Measurements from ENCODE around the gene SMPD4.
"Not testable (repeated sequence)": the region's sequence is repeated elsewhere in the genome, so short reads cannot be mapped to it uniquely, and the experiment has no call there.

Gene SMPD4, protein sequence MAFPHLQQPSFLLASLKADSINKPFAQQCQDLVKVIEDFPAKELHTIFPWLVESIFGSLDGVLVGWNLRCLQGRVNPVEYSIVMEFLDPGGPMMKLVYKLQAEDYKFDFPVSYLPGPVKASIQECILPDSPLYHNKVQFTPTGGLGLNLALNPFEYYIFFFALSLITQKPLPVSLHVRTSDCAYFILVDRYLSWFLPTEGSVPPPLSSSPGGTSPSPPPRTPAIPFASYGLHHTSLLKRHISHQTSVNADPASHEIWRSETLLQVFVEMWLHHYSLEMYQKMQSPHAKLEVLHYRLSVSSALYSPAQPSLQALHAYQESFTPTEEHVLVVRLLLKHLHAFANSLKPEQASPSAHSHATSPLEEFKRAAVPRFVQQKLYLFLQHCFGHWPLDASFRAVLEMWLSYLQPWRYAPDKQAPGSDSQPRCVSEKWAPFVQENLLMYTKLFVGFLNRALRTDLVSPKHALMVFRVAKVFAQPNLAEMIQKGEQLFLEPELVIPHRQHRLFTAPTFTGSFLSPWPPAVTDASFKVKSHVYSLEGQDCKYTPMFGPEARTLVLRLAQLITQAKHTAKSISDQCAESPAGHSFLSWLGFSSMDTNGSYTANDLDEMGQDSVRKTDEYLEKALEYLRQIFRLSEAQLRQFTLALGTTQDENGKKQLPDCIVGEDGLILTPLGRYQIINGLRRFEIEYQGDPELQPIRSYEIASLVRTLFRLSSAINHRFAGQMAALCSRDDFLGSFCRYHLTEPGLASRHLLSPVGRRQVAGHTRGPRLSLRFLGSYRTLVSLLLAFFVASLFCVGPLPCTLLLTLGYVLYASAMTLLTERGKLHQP

DNA sequence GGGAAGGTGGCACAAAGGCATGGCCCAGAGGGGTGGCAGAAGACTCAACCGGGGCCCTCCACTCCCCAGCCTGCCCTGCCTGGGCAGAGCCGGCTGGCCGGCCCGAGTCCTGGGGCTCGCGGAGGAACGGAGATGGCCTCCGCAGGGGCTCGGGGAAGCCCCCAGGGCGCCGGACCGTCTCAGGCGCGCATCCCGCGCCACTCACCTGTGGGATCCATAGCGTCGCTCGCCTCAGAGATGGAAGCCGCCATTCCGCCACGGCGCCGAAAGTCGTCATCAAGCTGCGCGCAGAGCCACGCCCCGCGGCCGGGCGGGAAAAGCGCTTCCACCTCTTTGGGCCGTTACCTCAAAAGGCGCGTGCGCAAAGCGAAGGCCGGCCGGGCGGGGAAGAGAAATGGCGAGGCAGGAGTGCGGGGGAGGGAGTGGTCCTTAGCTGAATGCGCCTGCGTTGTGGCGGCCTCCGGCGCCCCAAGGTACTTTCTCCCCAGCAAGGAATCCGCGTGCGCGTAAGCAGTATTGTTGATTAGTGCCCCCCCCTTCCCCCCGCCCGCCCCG, at the start of gene SMPD4:
Gene SMPD4 (minus strand): TSS at position 278 of the 555 bp plus-strand sequence. CDS start 5,010 bp downstream, outside the sequence.
- peak; percentile 82 for DNase-seq (ENCODE audit: insufficient read length, low spot score)
- no peak for FAIRE-seq
- TF ChIP-seq, protein P1, sequence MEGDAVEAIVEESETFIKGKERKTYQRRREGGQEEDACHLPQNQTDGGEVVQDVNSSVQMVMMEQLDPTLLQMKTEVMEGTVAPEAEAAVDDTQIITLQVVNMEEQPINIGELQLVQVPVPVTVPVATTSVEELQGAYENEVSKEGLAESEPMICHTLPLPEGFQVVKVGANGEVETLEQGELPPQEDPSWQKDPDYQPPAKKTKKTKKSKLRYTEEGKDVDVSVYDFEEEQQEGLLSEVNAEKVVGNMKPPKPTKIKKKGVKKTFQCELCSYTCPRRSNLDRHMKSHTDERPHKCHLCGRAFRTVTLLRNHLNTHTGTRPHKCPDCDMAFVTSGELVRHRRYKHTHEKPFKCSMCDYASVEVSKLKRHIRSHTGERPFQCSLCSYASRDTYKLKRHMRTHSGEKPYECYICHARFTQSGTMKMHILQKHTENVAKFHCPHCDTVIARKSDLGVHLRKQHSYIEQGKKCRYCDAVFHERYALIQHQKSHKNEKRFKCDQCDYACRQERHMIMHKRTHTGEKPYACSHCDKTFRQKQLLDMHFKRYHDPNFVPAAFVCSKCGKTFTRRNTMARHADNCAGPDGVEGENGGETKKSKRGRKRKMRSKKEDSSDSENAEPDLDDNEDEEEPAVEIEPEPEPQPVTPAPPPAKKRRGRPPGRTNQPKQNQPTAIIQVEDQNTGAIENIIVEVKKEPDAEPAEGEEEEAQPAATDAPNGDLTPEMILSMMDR (IDR thresholded peaks at IDR 0.05; ENCODE audit: insufficient read depth, missing control alignments), result no peak

DNA sequence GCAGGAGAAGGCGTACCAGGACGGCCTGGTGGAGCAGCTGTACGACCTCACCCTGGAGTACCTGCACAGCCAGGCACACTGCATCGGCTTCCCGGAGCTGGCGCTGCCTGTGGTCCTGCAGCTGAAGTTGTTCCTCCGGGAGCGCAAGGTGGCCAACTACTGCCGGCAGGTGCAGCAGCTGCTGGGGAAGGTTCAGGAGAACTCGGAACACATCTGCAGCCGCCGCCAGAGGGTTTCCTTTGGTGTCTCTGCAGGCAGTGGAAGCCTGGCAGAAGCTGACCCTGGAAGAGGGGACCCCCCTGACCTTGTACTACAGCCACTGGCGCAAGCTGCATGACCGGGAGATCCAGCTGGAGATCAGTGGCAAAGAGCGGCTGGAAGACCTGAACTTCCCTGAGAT, 49.5 kb upstream of the SMPD4 start:
- not testable (repeated sequence) for FAIRE-seq; DNase-seq (ENCODE audit: insufficient read length, low spot score)

DNA sequence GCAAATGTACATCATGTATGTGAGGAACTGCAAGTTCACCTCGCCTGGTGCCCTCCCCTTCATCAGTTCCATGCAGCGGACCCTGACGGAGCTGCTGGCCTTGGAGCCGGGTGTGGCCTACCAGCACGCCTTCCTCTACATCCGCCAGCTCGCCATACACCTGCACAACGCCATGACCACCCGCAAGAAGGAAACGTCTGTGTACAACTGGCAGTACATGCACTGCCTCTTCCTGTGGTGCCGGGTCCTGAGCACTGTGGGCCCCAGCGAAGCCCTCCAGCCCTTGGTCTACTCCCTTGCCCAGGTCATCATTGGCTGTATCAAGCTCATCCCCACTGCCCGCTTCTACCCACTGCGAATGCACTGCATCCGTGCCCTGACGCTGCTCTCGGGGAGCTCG, 49.0 kb upstream of the SMPD4 start:
- not testable (repeated sequence) for DNase-seq (ENCODE audit: insufficient read length, low spot score); FAIRE-seq

DNA sequence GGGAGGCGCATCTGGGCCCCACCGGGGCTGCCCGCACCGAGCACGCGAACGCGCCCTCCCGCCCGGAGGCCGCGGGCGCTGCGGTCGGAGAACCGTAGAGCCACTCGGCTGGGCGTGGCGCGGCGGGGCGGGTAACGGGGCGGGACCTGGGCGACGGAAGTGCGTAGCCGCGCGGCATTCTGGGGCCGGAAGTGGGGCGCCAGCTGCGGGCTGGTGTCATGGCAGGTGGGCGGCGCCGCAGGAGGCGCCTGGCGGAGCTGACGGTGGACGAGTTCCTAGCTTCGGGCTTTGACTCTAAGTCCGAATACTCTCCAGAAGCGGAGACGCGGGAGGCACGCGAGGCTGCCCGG, 47.7 kb upstream of the SMPD4 start:
- FAIRE-seq; DNase-seq (ENCODE audit: insufficient read length, low spot score): not testable (repeated sequence)

- not testable (repeated sequence) for DNase-seq (ENCODE audit: insufficient read length, low spot score); FAIRE-seq
Measured at GRCh38 chr2:130228467-130229160, 47.2 kb upstream of the SMPD4 start.

DNA sequence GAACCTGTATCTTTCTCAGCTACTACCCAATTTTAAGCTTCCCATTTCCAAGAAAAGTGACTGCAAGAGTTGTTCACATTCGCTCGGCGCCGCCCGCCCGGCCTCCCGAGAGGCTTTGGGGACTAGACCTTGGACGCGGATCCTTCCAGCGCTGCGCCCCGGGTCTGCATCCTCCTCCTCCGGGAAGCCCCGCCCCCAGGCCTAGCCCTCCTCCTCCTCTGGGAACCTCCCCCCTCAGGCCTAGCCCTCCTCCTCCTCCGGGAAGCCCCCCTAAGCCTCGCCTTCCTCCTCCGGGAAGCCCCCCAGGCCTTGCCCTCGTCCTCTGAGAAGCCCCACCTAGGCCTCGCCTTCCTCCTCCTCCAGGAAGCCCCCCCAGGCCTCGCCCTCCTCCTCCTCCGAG, 46.6 kb upstream of the SMPD4 start:
- not testable (repeated sequence) for DNase-seq (ENCODE audit: insufficient read length, low spot score); FAIRE-seq

GRCh38 chr2:130222523-130222922, 41.1 kb upstream of the SMPD4 start:
- DNase-seq (ENCODE audit: insufficient read length, low spot score); FAIRE-seq: not testable (repeated sequence)

- not testable (repeated sequence) for FAIRE-seq; DNase-seq (ENCODE audit: insufficient read length, low spot score)
Measured at GRCh38 chr2:130220505-130220904, 39.1 kb upstream of the SMPD4 start.

DNA sequence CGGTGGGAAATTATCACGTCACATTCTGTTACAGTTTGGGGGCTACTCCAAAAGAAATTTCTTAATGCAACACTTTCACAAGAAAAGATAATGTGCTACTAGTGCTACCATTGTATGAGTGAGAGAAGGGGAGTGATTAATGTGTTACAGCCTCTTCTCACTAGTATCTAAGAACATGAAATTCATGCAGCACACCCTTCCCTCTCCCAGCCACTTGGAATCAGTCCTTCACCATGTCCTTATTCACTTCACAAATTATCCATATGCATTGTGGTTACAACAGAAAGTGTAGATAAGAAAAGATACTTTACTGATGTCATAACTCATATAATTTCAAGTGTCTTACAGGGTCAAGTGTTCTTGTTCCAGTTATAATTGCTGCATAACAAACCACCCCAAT, 37.7 kb upstream of the SMPD4 start:
- not testable (repeated sequence) for FAIRE-seq; DNase-seq (ENCODE audit: insufficient read length, low spot score)

DNA sequence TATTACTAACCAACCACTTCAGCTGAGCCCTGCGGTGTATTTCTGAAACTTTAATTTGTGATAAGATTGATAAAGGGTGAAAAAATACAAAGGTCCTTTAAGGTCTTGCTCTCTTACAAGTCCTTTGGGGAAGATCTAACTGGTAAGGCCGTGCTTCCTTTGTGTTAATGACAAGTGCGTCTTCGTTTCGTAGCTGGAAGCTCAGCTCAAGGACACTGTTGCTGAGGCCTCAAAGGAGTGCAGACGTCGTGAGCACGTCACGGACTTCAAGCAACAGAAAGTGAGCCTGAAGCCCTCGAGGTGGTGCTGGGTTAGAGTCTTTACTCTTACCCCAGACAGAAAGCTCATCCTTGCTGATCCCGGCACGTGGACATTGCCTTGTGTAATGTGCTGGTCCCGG, 25.6 kb upstream of the SMPD4 start:
- not testable (repeated sequence) for FAIRE-seq; DNase-seq (ENCODE audit: insufficient read length, low spot score)

DNA sequence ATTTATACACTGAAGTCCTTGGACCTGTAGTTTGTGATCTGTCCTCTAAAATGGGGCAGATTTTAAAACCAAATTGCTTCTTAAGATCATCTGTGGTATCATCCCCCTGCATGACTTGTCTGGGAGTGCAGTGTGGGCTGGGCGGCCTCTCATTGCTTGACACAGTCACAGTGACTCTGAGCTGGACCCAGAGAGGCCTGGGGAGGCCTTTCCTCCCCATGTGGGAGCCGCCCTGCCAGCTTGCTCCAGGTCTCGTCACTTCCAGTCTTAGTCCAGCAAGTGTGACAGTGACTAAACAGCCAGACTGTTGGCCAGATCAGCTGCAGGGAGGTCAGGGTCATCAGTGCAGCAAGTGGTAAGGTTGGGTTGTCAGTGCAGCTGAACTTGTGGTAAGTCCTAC, 21.7 kb upstream of the SMPD4 start:
- DNase-seq (ENCODE audit: insufficient read length, low spot score); FAIRE-seq: not testable (repeated sequence)

DNA sequence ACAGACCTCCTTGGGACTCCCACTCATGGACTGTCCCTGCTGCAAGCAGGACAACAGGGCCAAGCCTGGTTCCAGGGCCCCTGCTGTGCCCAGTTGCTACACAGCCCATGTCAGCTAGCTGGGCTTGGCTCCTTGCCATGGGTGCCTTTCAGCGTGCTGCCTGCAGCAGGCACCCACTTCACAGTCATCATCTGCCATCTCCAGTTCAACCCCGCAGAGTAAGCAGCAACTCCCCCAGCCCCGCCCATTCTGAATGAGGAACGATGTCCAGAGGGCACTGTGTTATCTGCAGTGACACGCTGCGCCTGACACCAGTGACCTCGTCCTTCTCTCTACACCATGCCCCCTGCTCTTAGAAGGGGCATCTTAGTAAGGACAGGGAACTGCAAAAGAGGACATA, 21.1 kb upstream of the SMPD4 start:
- FAIRE-seq; DNase-seq (ENCODE audit: insufficient read length, low spot score): not testable (repeated sequence)

DNA sequence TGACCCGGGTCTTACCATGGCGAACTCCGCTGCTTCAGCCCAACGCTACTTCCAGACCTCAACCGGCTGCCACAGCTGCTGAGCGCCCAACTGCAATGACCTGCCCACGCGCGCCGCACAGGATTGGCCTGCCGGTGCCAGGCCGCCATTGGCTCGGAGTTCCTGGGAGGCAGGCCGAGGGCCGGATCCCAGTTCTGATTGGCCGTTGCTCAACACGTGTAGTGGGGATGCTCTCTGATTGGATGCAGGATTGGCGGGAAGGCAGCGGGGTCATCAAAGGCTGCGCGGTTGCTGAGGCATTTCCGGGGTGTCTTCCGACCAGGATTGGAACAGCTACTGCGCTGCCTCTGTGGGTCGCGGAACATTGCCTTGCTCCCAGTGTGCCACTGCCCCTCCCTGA, 16.9 kb upstream of the SMPD4 start, which contains the start of gene TUBA3E:
Gene TUBA3E (minus strand): TSS at position 97 of the 400 bp plus-strand sequence. CDS start 79 bp downstream, at position 18.
- DNase-seq (ENCODE audit: insufficient read length, low spot score), result no peak
- FAIRE-seq, result no peak
- TF ChIP-seq, protein P1 (IDR thresholded peaks at IDR 0.05; ENCODE audit: insufficient read depth, missing control alignments), result no peak

- FAIRE-seq; DNase-seq (ENCODE audit: insufficient read length, low spot score): not testable (repeated sequence)
Measured at GRCh38 chr2:130196052-130196451, 14.7 kb upstream of the SMPD4 start.

DNA sequence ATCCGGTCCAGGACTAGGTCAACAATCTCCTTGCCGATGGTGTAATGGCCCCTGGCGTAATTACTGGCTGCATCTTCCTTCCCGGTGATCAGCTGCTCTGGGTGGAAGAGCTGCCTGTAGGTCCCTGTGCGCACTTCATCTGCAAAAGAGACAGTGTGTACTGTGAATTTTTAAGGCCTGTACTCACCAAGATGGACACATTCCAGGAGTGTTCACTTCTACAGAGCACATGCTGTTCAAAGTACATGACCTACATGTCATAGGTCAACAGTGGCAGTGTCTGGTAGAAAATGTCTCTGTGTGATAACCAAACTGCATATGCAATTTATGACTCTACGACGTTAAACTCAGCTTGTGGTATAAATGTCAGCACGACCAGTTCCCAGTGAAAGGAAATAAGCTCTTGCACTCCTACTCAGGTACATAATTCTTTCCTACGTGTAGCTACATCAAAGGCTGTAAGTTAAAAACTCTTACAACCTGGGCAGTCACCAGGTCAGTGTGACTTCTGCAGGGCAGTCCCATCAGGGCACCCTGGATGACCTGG, 13.8 kb upstream of the SMPD4 start:
- not testable (repeated sequence) for FAIRE-seq; DNase-seq (ENCODE audit: insufficient read length, low spot score)

- DNase-seq (ENCODE audit: insufficient read length, low spot score); FAIRE-seq: not testable (repeated sequence)
Measured at GRCh38 chr2:130193824-130194223, 12.4 kb upstream of the SMPD4 start.

All from D721Med (cell line).